ENCODE data around the gene DCHS2.

Gene DCHS2

GRCh38 chr4:154192585-154192984, 299.0 kb downstream of the DCHS2 start:
- no peak for DNase-seq

DNA sequence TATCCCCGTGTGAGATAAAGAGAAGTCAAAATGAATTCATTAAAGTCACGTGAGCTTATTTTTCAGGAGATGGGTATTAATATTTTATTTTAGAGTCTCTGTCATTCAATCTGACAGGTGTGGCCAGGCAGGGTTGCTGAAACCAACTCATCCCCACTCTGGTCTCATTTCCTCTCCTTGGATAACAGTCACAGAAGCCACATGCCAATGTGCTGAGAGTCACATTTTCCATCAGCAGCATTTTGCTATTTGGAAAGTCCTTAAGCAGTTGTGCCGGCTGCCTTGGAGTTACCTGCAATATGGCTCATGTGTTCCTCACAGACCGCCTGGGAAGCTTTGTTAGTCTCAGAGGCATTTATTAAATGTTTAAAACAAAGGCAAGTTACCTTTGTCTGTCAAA, 302.3 kb downstream of the DCHS2 start:
- DNase-seq = no peak

GRCh38 chr4:154186888-154187287, 304.7 kb downstream of the DCHS2 start:
- DNase-seq = no peak

GRCh38 chr4:154186035-154186434, 305.6 kb downstream of the DCHS2 start:
- no peak for DNase-seq

- no peak for DNase-seq
These were observed 307.4 kb downstream of the DCHS2 start for GRCh38 chr4:154184238-154184637.

DNA sequence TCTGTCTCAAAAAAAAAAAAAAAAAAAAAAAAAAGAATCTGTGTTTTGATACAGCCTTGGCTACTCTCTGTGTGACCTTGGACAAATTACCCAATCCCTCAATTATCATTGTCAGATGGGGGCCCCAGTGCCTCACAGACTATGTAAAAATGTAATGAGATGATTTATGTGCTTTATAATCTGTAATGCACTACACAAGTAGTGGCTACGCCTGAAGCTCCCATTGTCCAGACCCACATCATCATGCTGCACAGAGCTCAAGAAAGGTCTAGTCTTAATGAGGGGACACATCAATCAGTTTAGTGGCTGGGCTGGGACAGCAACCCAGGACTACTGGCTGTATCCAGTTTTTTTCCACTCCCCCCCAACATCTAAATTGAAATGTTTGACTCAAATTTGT, 308.3 kb downstream of the DCHS2 start:
- DNase-seq = no peak
